Measurements from ENCODE around the gene GRM7.

DNA sequence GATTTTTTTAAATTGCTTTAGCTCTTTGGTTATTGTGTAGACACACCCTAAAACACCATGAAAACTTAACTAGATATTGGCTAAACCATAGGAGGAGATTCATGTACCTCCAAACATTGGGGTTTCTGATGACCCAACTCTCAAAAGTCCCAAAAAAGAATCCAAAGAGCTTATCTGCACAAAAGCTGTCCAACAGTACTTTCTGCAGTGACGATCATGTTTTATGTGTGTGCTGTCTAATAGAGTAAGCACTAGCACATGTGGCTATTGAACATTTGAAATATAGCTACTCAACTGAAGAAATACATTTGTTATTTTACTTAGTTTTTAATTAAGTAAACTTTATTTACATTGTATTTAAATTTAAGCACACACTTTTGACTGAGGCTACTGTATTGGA lies 822.5 kb downstream of the GRM7 start:
- TF ChIP-seq, protein P1, sequence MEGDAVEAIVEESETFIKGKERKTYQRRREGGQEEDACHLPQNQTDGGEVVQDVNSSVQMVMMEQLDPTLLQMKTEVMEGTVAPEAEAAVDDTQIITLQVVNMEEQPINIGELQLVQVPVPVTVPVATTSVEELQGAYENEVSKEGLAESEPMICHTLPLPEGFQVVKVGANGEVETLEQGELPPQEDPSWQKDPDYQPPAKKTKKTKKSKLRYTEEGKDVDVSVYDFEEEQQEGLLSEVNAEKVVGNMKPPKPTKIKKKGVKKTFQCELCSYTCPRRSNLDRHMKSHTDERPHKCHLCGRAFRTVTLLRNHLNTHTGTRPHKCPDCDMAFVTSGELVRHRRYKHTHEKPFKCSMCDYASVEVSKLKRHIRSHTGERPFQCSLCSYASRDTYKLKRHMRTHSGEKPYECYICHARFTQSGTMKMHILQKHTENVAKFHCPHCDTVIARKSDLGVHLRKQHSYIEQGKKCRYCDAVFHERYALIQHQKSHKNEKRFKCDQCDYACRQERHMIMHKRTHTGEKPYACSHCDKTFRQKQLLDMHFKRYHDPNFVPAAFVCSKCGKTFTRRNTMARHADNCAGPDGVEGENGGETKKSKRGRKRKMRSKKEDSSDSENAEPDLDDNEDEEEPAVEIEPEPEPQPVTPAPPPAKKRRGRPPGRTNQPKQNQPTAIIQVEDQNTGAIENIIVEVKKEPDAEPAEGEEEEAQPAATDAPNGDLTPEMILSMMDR (conservative IDR thresholded peaks at IDR 0.05; ENCODE audit: low read depth, low read length): no peak
- TF ChIP-seq POLR2A (IDR thresholded peaks at IDR 0.05; ENCODE audit: low read depth, low read length): no peak
- TF ChIP-seq RCOR1 (IDR thresholded peaks at IDR 0.05; ENCODE audit: insufficient replicate concordance, low read length): no peak

Data from IMR-90 (cell line).